K562 (cell line): ENCODE results near the gene MCAM. TPM values are rescaled to one million over a fixed set of nuclear protein-coding genes. Genes with fewer than 3 reads are reported as not detected.

Experiments used
- CEBPB ChIP-seq: fragments of 450-650 bp; IDR thresholded peaks from 2 replicates; pipeline ENCODE4 v1.6.1; 2016; ENCODE audit warnings: missing genetic modification characterization, missing compliant biosample characterization
- CHD7 ChIP-seq: fragments of 200-600 bp; sonication (generic); IDR thresholded peaks from one replicate; pipeline ENCODE4 v1.6.1; 2012; ENCODE audit warnings: mild to moderate bottlenecking, low read depth, low read length, inconsistent platforms
- CUX1 ChIP-seq: fragments of 200-800 bp; sonication (Bioruptor generic); IDR thresholded peaks from 2 replicates; pipeline ENCODE4 v1.6.1; 2016; ENCODE audit warnings: missing genetic modification characterization, missing compliant biosample characterization
- ILF3 ChIP-seq: fragments of 450-650 bp; IDR thresholded peaks from 2 replicates; pipeline ENCODE4 v1.6.1; 2018; ENCODE audit warnings: antibody characterized with exemption, mild to moderate bottlenecking, moderate library complexity, borderline replicate concordance
- MAFG ChIP-seq: fragments of 450-650 bp; conservative IDR thresholded peaks from 2 replicates; pipeline ENCODE4 v1.6.1; 2016; ENCODE audit warnings: missing genetic modification characterization, missing compliant biosample characterization
- NELFE ChIP-seq: IDR thresholded peaks from 2 replicates; pipeline ENCODE4 v1.6.1; 2011; ENCODE audit warnings: mild to moderate bottlenecking; ENCODE audit not compliant: insufficient read depth, insufficient read length
- NR2C2 ChIP-seq, 2 experiments: fragments of 200-800 bp in 1 of 2; sonication (Bioruptor generic) in 1 of 2; sonication (generic) in 1 of 2; formaldehyde crosslinking in 1 of 2; IDR thresholded peaks; 2 replicates each; pipeline versions ENCODE4 v1.6.1 to v1.8.0; 2016 to 2022; ENCODE audit warnings: mild to moderate bottlenecking in 1 of 2, missing compliant biosample characterization in 1 of 2, missing genetic modification characterization in 1 of 2, missing genetic modification reagents in 1 of 2
- POU5F1 ChIP-seq: fragments of 150-350 bp; IDR thresholded peaks from 2 replicates; pipeline ENCODE4 v1.6.1; 2014; ENCODE audit warnings: borderline replicate concordance, low read length, low read depth, mild to moderate bottlenecking; ENCODE audit not compliant: partially characterized antibody
- TAF1 ChIP-seq: IDR thresholded peaks from 2 replicates; pipeline ENCODE4 v1.6.1; 2011; ENCODE audit warnings: mild to moderate bottlenecking, low read length, moderate library complexity; ENCODE audit not compliant: insufficient read depth, control insufficient read depth, severe bottlenecking; ENCODE audit errors: extremely low read depth
- ZNF184 ChIP-seq: sonication (generic); formaldehyde crosslinking; IDR thresholded peaks from 2 replicates; pipeline ENCODE4 v1.5.0; 2020; ENCODE audit warnings: missing genetic modification reagents
- ZNF586 ChIP-seq: fragments of 450-650 bp; formaldehyde crosslinking; conservative IDR thresholded peaks from 2 replicates; pipeline ENCODE4 v1.4.0; 2020; ENCODE audit warnings: mild to moderate bottlenecking, moderate library complexity
- polyA plus RNA-seq, 8 experiments: library from polyadenylated mRNA; depleted of rRNA in 4 of 8; stranded (reverse) in 5 of 8; unstranded in 3 of 8; fragments of >200 nt; fragmentation: Nextera tagmentation in 2 of 8; fragmentation: Illumina TruSeq in 1 of 8; extraction: Ambion mirVana in 2 of 8; extraction: Trizol in 1 of 8; gene quantifications; 2 replicates each; pipeline versions ENCODE4 v1.2.1 to v1.2.3, GENCODE V29; 2011 to 2014; ENCODE audit warnings: inconsistent platforms in 1 of 8, missing spikeins in 1 of 8
- total RNA-seq, 7 experiments: library from RNA; depleted of rRNA in 6 of 7; stranded (reverse); fragments of >200 nt in 6 of 7; fragmentation: Illumina TruSeq in 2 of 7; extraction: Trizol in 2 of 7; gene quantifications; 2 replicates each; pipeline versions ENCODE4 v1.2.1 to v1.2.3, GENCODE V29; 2011 to 2021; ENCODE audit warnings: low replicate concordance in 1 of 7

Gene MCAM
- total and polyA plus RNA-seq, 9 of the 15 experiments (the other 6 are each of a cell fraction or from before 2014, with no cell fraction given): 14.7 to 118 (median 53.6) TPM

- TF ChIP-seq CUX1 (CRISPR knock-in tag) (no peak), ILF3 (no peak), ZNF586 (CRISPR knock-in tag) (no peak), NELFE (no peak), POU5F1 (no peak), ZNF184 (CRISPR knock-in tag) (no peak), NR2C2 (CRISPR knock-in tag; IDR thresholded peaks at IDR 0.05) (no peak), NR2C2 (tag; IDR thresholded peaks at IDR 0.05) (no peak), CHD7 (no peak), MAFG (tag) (peak; percentile 15; the same call in 1 of the 2 replicates), CEBPB (tag) (no peak), TAF1 (no peak)
Observed at GRCh38 chr11:119323532-119324033, 6.7 kb upstream of the MCAM start (continued).
